ENCODE results near the gene NEDD4L. TPM values are rescaled to one million over a fixed set of nuclear protein-coding genes. Genes with fewer than 3 reads are reported as not detected.

The NEDD4L gene
- total RNA-seq, 8 experiments from 2014 or later: 51.2 to 394 (median 65.0) TPM

DNA sequence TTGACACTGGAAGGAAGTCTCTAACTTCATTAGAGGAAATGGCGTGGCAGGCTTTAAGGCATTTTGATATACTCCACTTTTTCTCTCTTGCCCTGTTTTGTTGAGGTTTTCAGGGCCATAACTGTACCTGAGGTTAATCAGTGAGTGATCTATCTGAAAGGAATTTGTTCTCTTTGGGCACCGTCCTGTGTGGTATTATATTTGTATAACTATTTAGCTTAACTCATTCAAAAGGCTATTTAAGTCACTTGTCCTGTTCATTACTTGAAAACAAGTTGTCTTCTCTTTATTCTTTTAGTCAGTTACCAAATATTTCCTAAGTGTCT is 180.4 kb downstream of the NEDD4L start:
- peak overlapping the region in 1 of 2 donors; percentile 20 for H3K27ac ChIP-seq
- in situ Hi-C loops (cut with MboI; ENCODE audit: low pct_unique_long_range_greater_than_20kb in 2 of 9, low sequenced_read_pairs in 9 of 9, unreplicated experiment in 9 of 9): no loop called here
- 0 to 89% (median 60%) methylated on average over 1 to 2 of the region's 2 CpGs; no CpG with 5 or more reads in 3 of the 10 experiments for WGBS, 10 experiments
- no peak for ATAC-seq (replicated peaks in 6 of 8)
- peaks cover 11 to 33% of the 10 kb centered on the region in 2 donors for H3K4me1 ChIP-seq (replicated peaks in 1 of 2)
- H3K4me3 ChIP-seq: no peak overlapping the region

DNA sequence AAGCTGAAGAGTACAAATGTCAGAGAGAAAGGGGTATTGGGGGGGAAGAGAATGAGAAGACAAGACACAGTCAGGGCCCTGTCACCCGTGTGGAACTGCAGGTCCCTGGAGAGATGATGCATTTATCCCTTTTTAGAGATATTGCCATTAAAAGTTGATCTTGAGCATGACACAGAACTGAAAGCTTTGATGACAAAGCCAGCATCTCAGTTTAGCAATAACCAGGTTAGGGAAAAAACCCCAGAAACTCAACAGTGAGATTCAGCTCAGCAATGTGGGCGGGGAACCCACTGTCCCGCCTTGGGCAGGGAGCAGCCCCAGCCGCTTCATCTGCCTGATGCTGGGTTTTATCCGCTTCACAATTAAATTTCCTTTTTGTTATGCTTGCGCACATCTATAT is 181.1 kb downstream of the NEDD4L start:
- no peak overlapping the region for H3K27ac ChIP-seq
- no peak overlapping the region for H3K4me3 ChIP-seq
- ATAC-seq (replicated peaks in 6 of 8): peak in 3 of 8 experiments; percentile 8 to 24 (median 14)
- peaks cover 11 to 33% of the 10 kb centered on the region in 2 donors for H3K4me1 ChIP-seq (replicated peaks in 1 of 2)
- 42 to 100% (median 80%) methylated on average over 1 to 6 of the region's 6 CpGs; no CpG with 5 or more reads in 2 of the 10 experiments for WGBS, 10 experiments
- in situ Hi-C loops (cut with MboI; ENCODE audit: low pct_unique_long_range_greater_than_20kb in 2 of 9, low sequenced_read_pairs in 9 of 9, unreplicated experiment in 9 of 9): no loop called here

DNA sequence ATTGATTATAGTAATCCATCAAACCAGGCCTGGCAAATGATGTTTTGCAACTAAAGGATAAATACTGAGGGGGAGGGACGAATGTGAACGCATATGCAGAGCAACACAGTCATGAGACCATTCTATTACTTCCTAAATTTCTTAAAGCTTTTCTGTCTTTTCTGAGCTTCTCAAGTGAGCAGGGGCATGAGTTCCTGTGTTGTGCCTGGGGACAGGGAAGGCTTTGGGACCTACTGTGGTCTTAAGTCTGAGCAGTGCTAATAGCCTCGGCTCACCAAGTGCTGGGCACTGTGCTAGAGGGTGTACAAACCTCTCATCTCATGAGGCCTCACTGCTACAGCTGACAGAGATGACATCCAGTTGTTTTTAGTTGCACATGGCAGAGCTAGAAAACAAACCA is 182.4 kb downstream of the NEDD4L start:
- Histone ChIP-seq H3K27ac (no peak overlapping the region), H3K4me3 (no peak overlapping the region), H3K4me1 (replicated peaks in 1 of 2) (peaks cover 11 to 33% of the 10 kb centered on the region in 2 donors)
- ATAC-seq (replicated peaks in 6 of 8): peak in 2 of 8 experiments; percentile 13 to 31
- WGBS, 10 experiments: 44 to 90% (median 66%) methylated on average over 2 to 3 of the region's 3 CpGs; no CpG with 5 or more reads in 4 of the 10 experiments
- in situ Hi-C loops (cut with MboI; ENCODE audit: low pct_unique_long_range_greater_than_20kb in 2 of 9, low sequenced_read_pairs in 9 of 9, unreplicated experiment in 9 of 9): no loop called here

DNA sequence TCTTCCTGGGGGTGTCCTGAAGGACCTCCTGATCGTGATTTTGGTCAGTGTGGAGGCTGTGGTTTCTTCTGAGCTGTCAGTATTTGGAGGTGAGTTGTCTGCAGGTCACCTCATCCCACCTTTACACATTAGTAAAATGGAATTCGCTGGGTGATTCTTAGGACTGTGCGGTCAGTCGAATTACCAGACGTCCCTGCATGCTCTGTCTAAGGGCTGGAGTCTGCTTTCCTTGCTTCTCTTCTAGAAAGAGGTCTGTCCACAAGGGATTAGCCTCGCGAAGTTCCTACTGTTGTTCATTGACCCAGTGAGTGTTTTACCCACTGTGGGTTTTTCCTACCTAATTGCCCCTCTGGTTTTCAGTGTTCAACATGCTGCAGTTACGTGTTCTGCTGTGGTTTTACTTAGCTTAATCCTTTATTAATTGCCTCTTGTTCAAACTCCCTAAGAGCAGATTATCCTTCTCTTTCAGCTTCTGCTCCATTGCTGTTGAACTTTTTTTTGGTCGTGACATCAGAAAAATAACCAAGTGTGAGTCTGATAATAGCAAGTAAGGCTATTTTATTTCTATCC is 183.4 kb downstream of the NEDD4L start:
- no peak for ATAC-seq (replicated peaks in 6 of 8)
- Histone ChIP-seq H3K4me3 (no peak overlapping the region), H3K4me1 (replicated peaks in 1 of 2) (peaks cover 11 to 33% of the 10 kb centered on the region in 2 donors), H3K27ac (no peak overlapping the region)
- WGBS, 10 experiments: 86 to 100% (median 97%) methylated on average over 1 to 9 of the region's 9 CpGs
- in situ Hi-C loops (cut with MboI; ENCODE audit: low pct_unique_long_range_greater_than_20kb in 2 of 9, low sequenced_read_pairs in 9 of 9, unreplicated experiment in 9 of 9): no loop called here

DNA sequence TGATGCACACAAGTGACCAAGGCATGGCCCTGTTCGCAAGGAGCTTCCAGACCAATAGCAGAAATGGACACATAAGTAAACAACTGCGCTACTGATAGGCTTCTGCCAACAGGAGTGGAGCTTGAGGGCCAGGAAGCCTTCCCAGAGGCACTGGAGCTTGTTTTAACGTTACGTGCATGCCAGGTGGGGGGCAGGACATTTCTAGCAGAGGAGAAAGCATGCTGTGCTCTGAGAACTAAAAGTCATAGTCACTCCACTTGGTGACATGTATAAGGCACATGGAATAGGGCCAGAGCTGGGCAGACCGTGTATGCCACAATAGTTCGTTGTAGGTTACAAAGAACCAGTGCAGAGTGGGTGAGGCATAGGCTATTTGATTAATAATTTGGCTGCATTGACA is 184.2 kb downstream of the NEDD4L start:
- in situ Hi-C loops (cut with MboI; ENCODE audit: low pct_unique_long_range_greater_than_20kb in 2 of 9, low sequenced_read_pairs in 9 of 9, unreplicated experiment in 9 of 9): no loop called here
- ATAC-seq (replicated peaks in 6 of 8): no peak
- H3K4me1 ChIP-seq (replicated peaks in 1 of 2): peaks cover 11 to 33% of the 10 kb centered on the region in 2 donors
- no peak overlapping the region for H3K27ac ChIP-seq
- WGBS, 10 experiments: 90 to 100% (median 100%) methylated on average over 1 to 6 of the region's 6 CpGs; no CpG with 5 or more reads in 3 of the 10 experiments
- H3K4me3 ChIP-seq: no peak overlapping the region

DNA sequence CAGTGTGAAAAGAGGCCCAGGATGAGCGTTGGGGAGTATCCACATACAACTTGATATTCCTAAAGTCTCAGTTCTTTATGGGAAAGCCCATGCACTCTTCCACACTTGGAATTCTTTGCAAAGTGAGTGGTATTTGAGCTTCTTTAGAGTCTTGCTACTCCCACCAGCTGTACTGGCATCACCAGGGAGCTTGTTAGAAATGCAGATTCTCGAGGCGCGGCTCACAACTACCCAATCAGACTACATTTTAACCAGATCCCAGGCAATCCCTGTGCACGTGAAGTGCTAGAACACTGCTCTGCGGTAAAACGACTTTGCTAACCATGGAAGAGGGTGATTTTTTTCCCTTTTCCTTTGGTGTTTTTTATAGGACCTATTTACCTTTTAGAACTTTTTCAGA is 184.7 kb downstream of the NEDD4L start:
- peak in 1 of 8 experiments; percentile 14 for ATAC-seq (replicated peaks in 6 of 8)
- Histone ChIP-seq H3K4me1 (replicated peaks in 1 of 2) (peaks cover 8 to 28% of the 10 kb centered on the region in 2 donors), H3K27ac (no peak overlapping the region), H3K4me3 (no peak overlapping the region)
- in situ Hi-C loops (cut with MboI; ENCODE audit: low pct_unique_long_range_greater_than_20kb in 2 of 9, low sequenced_read_pairs in 9 of 9, unreplicated experiment in 9 of 9): no loop called here
- WGBS, 10 experiments: 44 to 92% (median 69%) methylated on average over 2 to 7 of the region's 7 CpGs; no CpG with 5 or more reads in 3 of the 10 experiments

DNA sequence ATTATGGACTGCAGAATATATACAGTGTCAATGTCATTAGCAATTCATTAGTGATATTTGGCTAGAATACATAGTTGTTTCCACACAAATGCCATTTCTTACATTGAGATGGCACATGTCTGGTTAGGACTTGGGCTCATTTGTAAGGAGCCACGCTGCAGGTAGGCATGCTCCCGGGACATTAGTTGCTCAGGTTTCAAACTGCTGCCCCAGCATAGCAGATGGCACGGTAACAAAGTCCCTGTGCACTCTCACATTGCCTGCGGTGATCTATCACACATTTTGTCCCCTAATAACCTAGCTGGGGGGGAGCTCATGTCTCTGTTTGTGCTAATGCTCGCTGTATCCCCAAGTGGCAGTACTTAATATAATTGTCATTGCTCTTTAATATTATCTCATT is 185.1 kb downstream of the NEDD4L start:
- no peak for ATAC-seq (replicated peaks in 6 of 8)
- WGBS, 10 experiments: 80 to 100% (median 100%) methylated on average over 1 to 4 of the region's 5 CpGs; no CpG with 5 or more reads in 3 of the 10 experiments
- in situ Hi-C loops (cut with MboI; ENCODE audit: low pct_unique_long_range_greater_than_20kb in 2 of 9, low sequenced_read_pairs in 9 of 9, unreplicated experiment in 9 of 9): no loop called here
- H3K4me1 ChIP-seq (replicated peaks in 1 of 2): peaks cover 7 to 26% of the 10 kb centered on the region in 2 donors
- no peak overlapping the region for H3K27ac ChIP-seq
- H3K4me3 ChIP-seq: no peak overlapping the region

DNA sequence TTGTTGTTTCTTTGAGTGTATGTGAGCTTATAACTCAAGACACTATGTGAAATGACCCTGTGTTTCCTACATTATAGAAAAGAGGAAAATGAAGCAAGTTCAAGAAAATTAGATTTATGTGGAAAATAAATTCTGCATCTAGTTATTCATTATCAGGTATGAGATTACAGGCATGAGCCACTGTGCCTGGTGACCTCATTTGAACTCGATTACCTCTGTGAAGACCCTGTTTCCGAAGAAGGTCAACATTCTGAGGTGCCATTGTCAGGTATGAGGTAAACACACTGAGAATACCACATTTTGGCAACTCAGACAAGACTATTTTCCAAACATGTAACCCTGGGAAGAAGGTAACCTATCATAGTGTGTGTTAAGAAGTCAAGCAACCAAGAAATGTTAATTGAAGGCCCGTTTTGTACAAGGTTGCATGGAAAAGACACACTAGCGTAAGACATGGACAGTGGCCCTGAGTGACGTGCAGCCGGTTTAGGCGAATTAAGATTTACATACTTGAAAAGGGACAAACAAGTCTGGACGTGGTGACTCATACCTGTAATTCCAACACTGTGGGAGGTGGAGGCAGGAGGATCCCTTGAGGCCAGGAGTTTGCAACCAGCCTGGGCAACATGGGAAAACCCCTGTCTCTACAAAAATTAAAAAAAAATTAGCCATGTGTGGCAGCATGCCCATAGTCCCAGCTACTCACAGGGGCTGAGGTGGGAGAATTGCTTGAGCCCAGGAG is 186.6 kb downstream of the NEDD4L start:
- Histone ChIP-seq H3K4me1 (replicated peaks in 1 of 2) (peaks cover 7 to 15% of the 10 kb centered on the region in 2 donors), H3K27ac (no peak overlapping the region), H3K4me3 (no peak overlapping the region)
- 80 to 100% (median 93%) methylated on average over 2 to 7 of the region's 8 CpGs; no CpG with 5 or more reads in 2 of the 10 experiments for WGBS, 10 experiments
- in situ Hi-C loops (cut with MboI; ENCODE audit: low pct_unique_long_range_greater_than_20kb in 2 of 9, low sequenced_read_pairs in 9 of 9, unreplicated experiment in 9 of 9): no loop called here
- peak in 1 of 8 experiments; percentile 29 for ATAC-seq (replicated peaks in 6 of 8)

DNA sequence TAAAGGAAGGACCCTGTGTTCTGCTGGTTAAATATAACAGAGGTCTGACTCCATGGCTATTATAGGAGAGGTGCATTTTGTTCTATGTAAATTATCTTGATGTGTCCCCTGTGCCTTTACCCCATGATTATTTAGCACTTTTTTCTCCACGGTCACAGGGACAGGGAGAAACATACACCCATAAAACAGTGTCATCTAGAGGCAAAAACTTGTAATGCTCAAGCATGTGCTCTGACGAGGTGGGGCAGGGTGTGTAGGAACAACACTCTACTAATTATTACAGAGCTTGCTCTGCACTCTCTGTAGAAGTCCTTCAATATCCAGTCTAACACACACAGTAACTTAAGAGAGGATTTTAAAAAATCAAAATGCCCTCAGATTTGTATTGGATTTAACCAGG is 187.9 kb downstream of the NEDD4L start:
- Histone ChIP-seq H3K4me1 (replicated peaks in 1 of 2) (peaks cover 0 to 2% of the 10 kb centered on the region in 2 donors), H3K4me3 (no peak overlapping the region), H3K27ac (no peak overlapping the region)
- ATAC-seq (replicated peaks in 6 of 8): peak in 3 of 8 experiments; percentile 90 to 95 (median 92)
- 0 to 100% (median 84%) methylated on average over 1 to 2 of the region's 2 CpGs; no CpG with 5 or more reads in 4 of the 10 experiments for WGBS, 10 experiments
- in situ Hi-C loops (cut with MboI; ENCODE audit: low pct_unique_long_range_greater_than_20kb in 2 of 9, low sequenced_read_pairs in 9 of 9, unreplicated experiment in 9 of 9): no loop called here

DNA sequence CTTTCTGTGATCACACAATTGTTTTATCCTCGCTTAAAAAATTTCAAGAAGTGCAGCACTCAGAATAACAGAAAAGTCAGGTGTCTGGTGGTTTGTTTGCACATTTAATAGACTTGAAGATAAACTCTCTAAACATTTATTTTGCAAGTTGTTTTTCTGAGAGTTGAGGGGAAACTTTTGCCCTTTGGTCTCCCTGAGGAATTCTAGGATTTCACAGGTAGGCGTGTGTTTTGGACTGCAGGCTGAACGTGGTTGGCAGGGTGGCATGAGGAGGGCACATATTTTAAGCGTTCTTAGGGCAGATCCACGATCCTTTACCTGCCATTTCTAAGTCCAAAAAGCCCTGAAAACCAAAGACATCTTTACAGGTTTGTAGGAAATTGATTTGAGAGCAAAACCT is 188.6 kb downstream of the NEDD4L start:
- WGBS, 10 experiments: 60 to 100% (median 97%) methylated on average over 1 to 5 of the region's 5 CpGs; no CpG with 5 or more reads in 1 of the 10 experiments

DNA sequence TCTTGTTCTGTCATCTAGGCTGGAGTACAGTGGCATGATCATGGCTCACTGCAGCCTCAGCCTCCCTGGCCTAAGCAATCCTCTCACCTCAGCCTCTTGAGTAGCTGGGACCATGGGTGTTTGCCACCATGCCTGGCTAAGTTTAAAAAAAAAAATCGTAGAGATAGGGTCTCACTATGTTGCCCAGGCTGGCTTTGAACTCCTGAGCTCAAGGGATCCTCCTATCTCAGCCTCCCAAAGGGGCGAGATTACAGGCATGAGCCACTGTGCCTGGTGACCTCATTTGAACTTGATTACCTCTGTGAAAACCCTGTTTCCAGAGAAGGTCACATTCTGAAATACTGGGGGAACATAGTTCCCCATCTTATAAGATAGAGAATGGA is 190.3 kb downstream of the NEDD4L start:
- Histone ChIP-seq H3K4me1 (replicated peaks in 1 of 2) (no peaks in the 10 kb centered on the region), H3K27ac (no peak overlapping the region), H3K4me3 (no peak overlapping the region)
- no peak for ATAC-seq (replicated peaks in 6 of 8)
- in situ Hi-C loops (cut with MboI; ENCODE audit: low pct_unique_long_range_greater_than_20kb in 2 of 9, low sequenced_read_pairs in 9 of 9, unreplicated experiment in 9 of 9): no loop called here
- WGBS, 10 experiments: 33 to 100% methylated on average over 1 of the region's 2 CpGs; no CpG with 5 or more reads in 8 of the 10 experiments

More for the DNA sequence above, 188.6 kb downstream of the NEDD4L start:
- in situ Hi-C loops (cut with MboI; ENCODE audit: low pct_unique_long_range_greater_than_20kb in 2 of 9, low sequenced_read_pairs in 9 of 9, unreplicated experiment in 9 of 9): no loop called here
- Histone ChIP-seq H3K4me1 (replicated peaks in 1 of 2) (no peaks in the 10 kb centered on the region), H3K4me3 (no peak overlapping the region), H3K27ac (no peak overlapping the region)
- no peak for ATAC-seq (replicated peaks in 6 of 8)

DNA sequence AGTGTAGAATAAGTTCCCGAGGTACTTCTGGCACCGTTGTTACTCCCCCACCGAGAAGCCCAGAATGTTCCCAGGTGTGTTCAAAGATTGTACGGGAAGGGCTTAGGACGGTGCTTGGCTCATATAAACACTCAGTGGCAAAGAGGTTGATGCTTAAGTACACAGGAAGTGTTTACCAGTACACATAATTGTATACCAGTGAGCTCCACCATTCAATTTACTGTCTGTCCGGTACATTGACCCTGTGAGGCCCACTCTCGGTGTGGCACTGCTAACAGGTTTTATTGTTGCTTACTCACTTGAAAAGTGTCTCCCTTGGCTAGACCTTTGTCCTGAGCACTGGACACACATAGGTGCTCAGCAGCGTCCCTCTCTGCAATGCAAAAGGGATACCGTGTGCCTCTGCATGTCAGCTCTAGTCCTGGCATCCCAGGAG is 191.0 kb downstream of the NEDD4L start:
- Histone ChIP-seq H3K4me1 (replicated peaks in 1 of 2) (peaks cover 0 to 5% of the 10 kb centered on the region in 2 donors), H3K27ac (no peak overlapping the region), H3K4me3 (no peak overlapping the region)
- WGBS, 10 experiments: 50 to 100% (median 79%) methylated on average over 1 to 7 of the region's 9 CpGs; no CpG with 5 or more reads in 2 of the 10 experiments
- in situ Hi-C loops (cut with MboI; ENCODE audit: low pct_unique_long_range_greater_than_20kb in 2 of 9, low sequenced_read_pairs in 9 of 9, unreplicated experiment in 9 of 9): no loop called here
- no peak for ATAC-seq (replicated peaks in 6 of 8)

DNA sequence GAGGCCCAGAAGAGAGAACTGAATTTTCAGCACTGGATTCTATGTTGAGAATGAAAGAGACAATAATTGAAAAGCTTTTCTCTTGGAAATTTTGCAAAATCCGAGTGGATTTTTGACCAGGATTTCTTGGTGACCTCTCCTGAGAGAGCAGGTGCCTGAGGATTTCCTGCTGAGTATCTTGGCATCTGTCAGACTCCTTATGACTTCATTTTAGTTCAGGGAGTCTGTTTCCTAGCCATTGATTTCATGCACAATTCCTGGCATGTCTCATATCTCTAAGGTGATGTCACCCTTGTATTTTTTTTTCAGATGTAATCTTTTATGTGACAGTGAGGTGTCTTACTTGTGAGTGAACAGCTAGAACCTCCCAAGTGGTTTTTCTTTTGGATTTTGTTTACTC is 195.9 kb downstream of the NEDD4L start:
- Histone ChIP-seq H3K27ac (peak overlapping the region; percentile 40 to 42), H3K4me1 (replicated peaks in 1 of 2) (peaks cover 12 to 16% of the 10 kb centered on the region in 2 donors), H3K4me3 (no peak overlapping the region)
- in situ Hi-C loops (cut with MboI; ENCODE audit: low pct_unique_long_range_greater_than_20kb in 2 of 9, low sequenced_read_pairs in 9 of 9, unreplicated experiment in 9 of 9): no loop called here
- peak in 6 of 8 experiments; percentile 5 to 66 (median 56) for ATAC-seq (replicated peaks in 6 of 8)
- WGBS, 10 experiments: 60 to 100% (median 88%) methylated on average over 1 of the region's 1 CpG; no CpG with 5 or more reads in 3 of the 10 experiments
